ENCODE results near the gene FRZB.

DNA sequence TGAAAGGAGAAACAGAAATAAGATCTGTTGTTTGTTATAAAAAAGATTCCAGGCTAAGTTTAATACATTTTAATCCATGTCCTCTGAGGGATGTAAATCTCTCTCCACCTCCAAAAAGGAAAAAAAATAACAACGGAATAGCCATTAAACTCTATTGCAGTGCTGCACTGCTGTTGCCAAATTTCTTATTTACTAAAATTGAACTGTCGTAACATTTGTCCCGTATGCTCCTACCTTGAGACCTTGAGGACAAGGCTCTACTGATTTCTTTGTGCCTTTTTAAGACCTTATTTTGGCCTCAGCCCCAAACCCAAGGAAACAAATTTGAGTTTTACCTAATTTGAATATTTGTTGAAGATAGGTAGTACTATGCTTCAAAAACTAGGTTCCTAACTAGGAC is 56.4 kb downstream of the FRZB start:
- TF ChIP-seq SIN3A (IDR thresholded peaks at IDR 0.05; ENCODE audit: borderline replicate concordance in 2 of 2, control insufficient read depth in 1 of 2, low read depth in 2 of 2, low read length in 2 of 2) (no peak), NFYB (IDR thresholded peaks at IDR 0.05; ENCODE audit: extremely low read depth, insufficient read length) (no peak), HDAC2 (IDR thresholded peaks at IDR 0.05) (no peak), ZNF263 (CRISPR knock-in tag; IDR thresholded peaks at IDR 0.05; ENCODE audit: borderline replicate concordance) (no peak), RFX5 (IDR thresholded peaks at IDR 0.05; ENCODE audit: low read depth, low read length) (no peak), FOSL1 (tag; conservative IDR thresholded peaks at IDR 0.05) (no peak)
- TF ChIP-seq, protein P1, sequence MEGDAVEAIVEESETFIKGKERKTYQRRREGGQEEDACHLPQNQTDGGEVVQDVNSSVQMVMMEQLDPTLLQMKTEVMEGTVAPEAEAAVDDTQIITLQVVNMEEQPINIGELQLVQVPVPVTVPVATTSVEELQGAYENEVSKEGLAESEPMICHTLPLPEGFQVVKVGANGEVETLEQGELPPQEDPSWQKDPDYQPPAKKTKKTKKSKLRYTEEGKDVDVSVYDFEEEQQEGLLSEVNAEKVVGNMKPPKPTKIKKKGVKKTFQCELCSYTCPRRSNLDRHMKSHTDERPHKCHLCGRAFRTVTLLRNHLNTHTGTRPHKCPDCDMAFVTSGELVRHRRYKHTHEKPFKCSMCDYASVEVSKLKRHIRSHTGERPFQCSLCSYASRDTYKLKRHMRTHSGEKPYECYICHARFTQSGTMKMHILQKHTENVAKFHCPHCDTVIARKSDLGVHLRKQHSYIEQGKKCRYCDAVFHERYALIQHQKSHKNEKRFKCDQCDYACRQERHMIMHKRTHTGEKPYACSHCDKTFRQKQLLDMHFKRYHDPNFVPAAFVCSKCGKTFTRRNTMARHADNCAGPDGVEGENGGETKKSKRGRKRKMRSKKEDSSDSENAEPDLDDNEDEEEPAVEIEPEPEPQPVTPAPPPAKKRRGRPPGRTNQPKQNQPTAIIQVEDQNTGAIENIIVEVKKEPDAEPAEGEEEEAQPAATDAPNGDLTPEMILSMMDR (IDR thresholded peaks at IDR 0.05 in 2 of 3, conservative IDR thresholded peaks at IDR 0.05 in 1 of 3; ENCODE audit: insufficient read depth in 2 of 3, low read depth in 1 of 3, low read length in 3 of 3), result no peak
- TF ChIP-seq, protein P2, sequence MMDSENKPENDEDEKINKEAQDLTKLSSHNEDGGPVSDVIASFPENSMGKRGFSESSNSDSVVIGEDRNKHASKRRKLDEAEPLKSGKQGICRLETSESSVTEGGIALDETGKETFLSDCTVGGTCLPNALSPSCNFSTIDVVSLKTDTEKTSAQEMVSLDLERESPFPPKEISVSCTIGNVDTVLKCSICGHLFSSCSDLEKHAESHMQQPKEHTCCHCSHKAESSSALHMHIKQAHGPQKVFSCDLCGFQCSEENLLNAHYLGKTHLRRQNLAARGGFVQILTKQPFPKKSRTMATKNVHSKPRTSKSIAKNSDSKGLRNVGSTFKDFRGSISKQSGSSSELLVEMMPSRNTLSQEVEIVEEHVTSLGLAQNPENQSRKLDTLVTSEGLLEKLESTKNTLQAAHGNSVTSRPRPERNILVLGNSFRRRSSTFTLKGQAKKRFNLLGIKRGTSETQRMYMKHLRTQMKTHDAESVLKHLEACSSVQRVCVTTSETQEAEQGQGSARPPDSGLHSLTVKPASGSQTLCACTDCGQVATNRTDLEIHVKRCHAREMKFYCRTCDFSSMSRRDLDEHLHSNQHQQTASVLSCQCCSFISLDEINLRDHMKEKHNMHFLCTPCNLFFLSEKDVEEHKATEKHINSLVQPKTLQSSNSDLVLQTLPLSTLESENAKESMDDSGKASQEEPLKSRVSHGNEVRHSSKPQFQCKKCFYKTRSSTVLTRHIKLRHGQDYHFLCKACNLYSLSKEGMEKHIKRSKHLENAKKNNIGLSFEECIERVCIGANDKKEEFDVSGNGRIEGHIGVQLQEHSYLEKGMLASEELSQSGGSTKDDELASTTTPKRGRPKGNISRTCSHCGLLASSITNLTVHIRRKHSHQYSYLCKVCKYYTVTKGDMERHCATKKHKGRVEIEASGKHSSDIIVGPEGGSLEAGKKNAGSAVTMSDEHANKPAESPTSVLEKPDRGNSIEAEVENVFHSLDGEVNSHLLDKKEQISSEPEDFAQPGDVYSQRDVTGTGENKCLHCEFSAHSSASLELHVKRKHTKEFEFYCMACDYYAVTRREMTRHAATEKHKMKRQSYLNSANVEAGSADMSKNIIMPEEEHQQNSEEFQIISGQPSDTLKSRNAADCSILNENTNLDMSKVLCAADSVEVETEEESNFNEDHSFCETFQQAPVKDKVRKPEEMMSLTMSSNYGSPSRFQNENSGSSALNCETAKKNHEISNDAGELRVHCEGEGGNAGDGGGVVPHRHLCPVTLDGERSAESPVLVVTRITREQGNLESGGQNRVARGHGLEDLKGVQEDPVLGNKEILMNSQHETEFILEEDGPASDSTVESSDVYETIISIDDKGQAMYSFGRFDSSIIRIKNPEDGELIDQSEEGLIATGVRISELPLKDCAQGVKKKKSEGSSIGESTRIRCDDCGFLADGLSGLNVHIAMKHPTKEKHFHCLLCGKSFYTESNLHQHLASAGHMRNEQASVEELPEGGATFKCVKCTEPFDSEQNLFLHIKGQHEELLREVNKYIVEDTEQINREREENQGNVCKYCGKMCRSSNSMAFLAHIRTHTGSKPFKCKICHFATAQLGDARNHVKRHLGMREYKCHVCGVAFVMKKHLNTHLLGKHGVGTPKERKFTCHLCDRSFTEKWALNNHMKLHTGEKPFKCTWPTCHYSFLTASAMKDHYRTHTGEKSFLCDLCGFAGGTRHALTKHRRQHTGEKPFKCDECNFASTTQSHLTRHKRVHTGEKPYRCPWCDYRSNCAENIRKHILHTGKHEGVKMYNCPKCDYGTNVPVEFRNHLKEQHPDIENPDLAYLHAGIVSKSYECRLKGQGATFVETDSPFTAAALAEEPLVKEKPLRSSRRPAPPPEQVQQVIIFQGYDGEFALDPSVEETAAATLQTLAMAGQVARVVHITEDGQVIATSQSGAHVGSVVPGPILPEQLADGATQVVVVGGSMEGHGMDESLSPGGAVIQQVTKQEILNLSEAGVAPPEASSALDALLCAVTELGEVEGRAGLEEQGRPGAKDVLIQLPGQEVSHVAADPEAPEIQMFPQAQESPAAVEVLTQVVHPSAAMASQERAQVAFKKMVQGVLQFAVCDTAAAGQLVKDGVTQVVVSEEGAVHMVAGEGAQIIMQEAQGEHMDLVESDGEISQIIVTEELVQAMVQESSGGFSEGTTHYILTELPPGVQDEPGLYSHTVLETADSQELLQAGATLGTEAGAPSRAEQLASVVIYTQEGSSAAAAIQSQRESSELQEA (IDR thresholded peaks at IDR 0.05; ENCODE audit: low read depth), result no peak
- TF ChIP-seq, protein P3, sequence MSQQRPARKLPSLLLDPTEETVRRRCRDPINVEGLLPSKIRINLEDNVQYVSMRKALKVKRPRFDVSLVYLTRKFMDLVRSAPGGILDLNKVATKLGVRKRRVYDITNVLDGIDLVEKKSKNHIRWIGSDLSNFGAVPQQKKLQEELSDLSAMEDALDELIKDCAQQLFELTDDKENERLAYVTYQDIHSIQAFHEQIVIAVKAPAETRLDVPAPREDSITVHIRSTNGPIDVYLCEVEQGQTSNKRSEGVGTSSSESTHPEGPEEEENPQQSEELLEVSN (IDR thresholded peaks at IDR 0.05; ENCODE audit: borderline replicate concordance in 1 of 2, extremely low read depth in 1 of 2, insufficient read depth in 1 of 2, insufficient read length in 1 of 2, low read depth in 1 of 2, low read length in 1 of 2, poor library complexity in 1 of 2, severe bottlenecking in 1 of 2), result no peak

All from K562 (cell line).